Measurements from ENCODE around the gene HAL. TPM values are rescaled to one million over a fixed set of nuclear protein-coding genes. Genes with fewer than 3 reads are reported as not detected.

Gene HAL
- total and polyA plus RNA-seq, 2 of the 8 experiments (the other 6 are each of a cell fraction or from before 2014, with no cell fraction given), result 0.12 to 0.17 TPM

DNA sequence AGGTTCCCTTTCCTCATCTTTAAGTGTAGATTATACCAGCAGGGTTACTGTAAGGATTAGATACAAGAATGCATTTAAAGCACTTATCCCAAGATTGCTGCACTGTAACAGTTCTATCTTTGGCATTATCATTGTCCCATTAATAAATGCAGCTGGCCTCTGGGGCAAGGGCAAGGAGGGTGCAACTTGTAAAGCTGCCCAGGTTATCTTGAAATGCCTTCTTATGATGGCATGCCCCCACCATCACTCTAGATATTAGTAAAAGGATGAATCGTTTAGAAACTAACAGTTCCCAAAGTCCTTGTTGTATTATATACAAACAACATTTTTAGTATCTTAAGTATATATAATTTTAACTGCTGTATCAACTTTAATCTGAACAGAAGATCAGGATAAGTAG, 32.4 kb upstream of the HAL start:
- no peak overlapping the region for H3K27ac ChIP-seq (ENCODE audit: low read depth, low read length)
- no peak overlapping the region for H3K23ac ChIP-seq (ENCODE audit: insufficient read length)
- no peak overlapping the region for H2BK5ac ChIP-seq (ENCODE audit: low read depth, low read length)
- no peaks in the 10 kb centered on the region for H3K27me3 ChIP-seq (replicated peaks in 1 of 4; ENCODE audit: control insufficient read depth in 3 of 4, extremely low read depth in 1 of 4, insufficient read depth in 3 of 4, low read length in 3 of 4)
- H4K5ac ChIP-seq (ENCODE audit: insufficient read length, low read depth, low read length), result no peak overlapping the region
- peaks cover 2 to 48% (median 27%) of the 10 kb centered on the region in 4 experiments; a peak in 6 of 8 replicates for H3K36me3 ChIP-seq (ENCODE audit: control insufficient read depth in 2 of 4, insufficient read depth in 4 of 4, low read length in 3 of 4)
- H4K20me1 ChIP-seq (replicated peaks in 1 of 2; ENCODE audit: control insufficient read depth in 1 of 2, insufficient read depth in 2 of 2, low read length in 2 of 2), result no peaks in the 10 kb centered on the region
- no peak overlapping the region for H2BK120ac ChIP-seq (replicated peaks; ENCODE audit: low read depth, low read length)
- H3K4me2 ChIP-seq (ENCODE audit: insufficient read depth in 1 of 2, low read depth in 2 of 2, low read length in 2 of 2), result no peak overlapping the region
- no peak overlapping the region for H3K4ac ChIP-seq (replicated peaks; ENCODE audit: insufficient read length, low read depth, low read length)
- no peaks in the 10 kb centered on the region for H3K9me3 ChIP-seq (ENCODE audit: insufficient read depth in 2 of 2, low read depth in 1 of 2, low read length in 1 of 2)
- no peak overlapping the region for H2AK5ac ChIP-seq (ENCODE audit: low read depth, low read length)
- H2AFZ ChIP-seq (ENCODE audit: low read length), result no peak overlapping the region
- no peaks in the 10 kb centered on the region; the same call in 1 of the 2 replicates for H3K79me1 ChIP-seq (ENCODE audit: low read depth, low read length)
- DNase-seq (ENCODE audit: low read depth in 1 of 2, low spot score in 2 of 2), result no peak
- no peak overlapping the region for H4K8ac ChIP-seq (ENCODE audit: extremely low read depth, insufficient read depth, low read length)
- H3K14ac ChIP-seq (ENCODE audit: insufficient read length), result no peak overlapping the region
- H2BK12ac ChIP-seq (ENCODE audit: low read depth, low read length), result no peak overlapping the region
- H3K18ac ChIP-seq (ENCODE audit: extremely low read depth, low read length), result no peak overlapping the region
- ChIA-PET POLR2A (ENCODE audit: partially characterized antibody) (no interaction called here), CTCF (ENCODE audit: partially characterized antibody) (no interaction called here)
- H4K91ac ChIP-seq (replicated peaks; ENCODE audit: insufficient read length, low read length), result no peak overlapping the region
- no peak overlapping the region for H2BK20ac ChIP-seq (ENCODE audit: low read length)
- FAIRE-seq, result no peak
- no peak overlapping the region for H3K56ac ChIP-seq (replicated peaks; ENCODE audit: insufficient read length, low read depth, low read length)
- no peaks in the 10 kb centered on the region for H3K4me1 ChIP-seq (replicated peaks in 1 of 4; ENCODE audit: control insufficient read depth in 3 of 4, insufficient read depth in 4 of 4, low read length in 3 of 4)
- 96% methylated on average over 1 of the region's 1 CpG; no CpG with 5 or more reads in 1 of the 2 experiments for WGBS, 2 experiments (ENCODE audit: extremely low coverage in 1 of 2, insufficient coverage in 1 of 2, insufficient read length in 1 of 2, insufficient replicate concordance in 2 of 2, low coverage in 1 of 2, low lambda C conversion rate in 2 of 2, missing lambda C conversion rate in 1 of 2)
- H3K9ac ChIP-seq (replicated peaks in 1 of 4; ENCODE audit: extremely low read depth in 1 of 4, low read depth in 3 of 4, low read length in 3 of 4), result no peak overlapping the region
- H2BK15ac ChIP-seq (ENCODE audit: low read length), result no peak overlapping the region
- H3K79me2 ChIP-seq (ENCODE audit: control insufficient read depth in 1 of 2, insufficient read depth in 2 of 2, low read length in 2 of 2), result peaks cover 0 to 37% of the 10 kb centered on the region in 2 experiments; a peak in 2 of 4 replicates
- H3K23me2 ChIP-seq (ENCODE audit: low read depth, low read length), result no peaks in the 10 kb centered on the region
- no peak overlapping the region for H3K4me3 ChIP-seq (ENCODE audit: extremely low read depth in 1 of 4, insufficient read depth in 2 of 4, low read depth in 3 of 4, low read length in 4 of 4)
- TF ChIP-seq NRF1 (IDR thresholded peaks at IDR 0.05; ENCODE audit: low read depth, low read length) (no peak), CEBPB (IDR thresholded peaks at IDR 0.05; ENCODE audit: low read depth, low read length) (no peak), HDAC2 (IDR thresholded peaks at IDR 0.05; ENCODE audit: borderline replicate concordance in 1 of 2, low read depth in 2 of 2, low read length in 2 of 2) (no peak), SIN3A (conservative IDR thresholded peaks at IDR 0.05 in 1 of 2, IDR thresholded peaks at IDR 0.05 in 1 of 2; ENCODE audit: low read depth in 1 of 2, low read length in 2 of 2) (no peak), E2F6 (IDR thresholded peaks at IDR 0.05) (no peak), BACH1 (IDR thresholded peaks at IDR 0.05; ENCODE audit: low read length) (no peak), CBX8 (IDR thresholded peaks at IDR 0.05; ENCODE audit: borderline replicate concordance, low read depth, low read length) (no peak), EGR1 (IDR thresholded peaks at IDR 0.05; ENCODE audit: borderline replicate concordance, low read depth, low read length) (no peak), TAF1 (IDR thresholded peaks at IDR 0.05; ENCODE audit: low read depth, low read length) (no peak), CTBP2 (IDR thresholded peaks at IDR 0.05; ENCODE audit: borderline replicate concordance, insufficient read depth, insufficient read length, low read length) (no peak), ATF2 (IDR thresholded peaks at IDR 0.05; ENCODE audit: low read length) (no peak), ASH2L (IDR thresholded peaks at IDR 0.05; ENCODE audit: low read length) (no peak)
